ENCODE measurements around the gene ATG3.

DNA sequence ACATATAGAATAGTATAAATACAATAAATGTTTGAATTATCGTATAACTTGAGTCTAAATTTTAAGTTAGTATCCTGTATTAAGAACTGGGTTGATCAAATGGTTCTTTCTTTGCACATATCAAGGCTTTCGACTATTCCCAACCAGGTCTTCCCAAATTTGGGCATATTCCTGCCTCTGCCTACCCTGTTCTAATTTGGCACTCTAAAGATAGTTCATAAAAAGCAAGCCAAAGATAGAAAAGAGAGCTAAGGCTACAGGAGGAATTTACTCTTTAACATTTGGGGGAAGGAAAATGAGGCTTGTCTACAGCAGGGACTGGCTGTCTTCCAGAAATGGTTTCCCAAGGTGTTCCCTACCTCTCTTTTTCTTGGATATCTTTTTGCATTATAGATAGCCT, 36.2 kb upstream of the ATG3 start:
- TF ChIP-seq CTCF (IDR thresholded peaks at IDR 0.05): no peak
- TF ChIP-seq POLR2AphosphoS5 (IDR thresholded peaks at IDR 0.05): no peak
- TF ChIP-seq POLR2A (IDR thresholded peaks at IDR 0.05): no peak

Data from stomach (tissue), 4 donors.